Superior temporal gyrus (tissue), 1 donor: ENCODE measurements around the gene APOF.
A peak's percentile ranks its signal among the peaks of the same experiment; 100 is the strongest.
"Not testable (repeated sequence)": the region's sequence is repeated elsewhere in the genome, so short reads cannot be mapped to it uniquely, and the experiment has no call there.

Experiments
- DNase-seq: peaks from one replicate; pipeline ENCODE4 v3.0.0-alpha.2; 2016; ENCODE audit errors: extremely low spot score

The APOF gene

DNA sequence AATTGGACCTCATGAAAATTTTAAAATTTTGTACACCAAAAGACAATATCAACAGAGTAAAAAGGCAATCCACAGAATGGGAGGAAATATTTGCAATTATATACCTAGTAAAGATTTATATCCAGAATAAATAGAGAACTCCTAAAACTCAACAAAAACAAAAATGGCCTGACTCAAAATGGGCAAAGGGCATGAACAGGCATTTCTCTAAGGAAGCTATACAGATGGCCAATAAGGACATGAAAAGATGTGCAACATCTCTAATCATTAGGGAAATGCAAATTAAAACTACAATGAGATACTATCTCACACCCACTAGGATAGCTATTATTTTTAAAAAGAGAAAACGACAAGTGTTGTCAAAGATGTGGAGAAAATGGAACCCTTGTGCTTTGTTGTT is 10.9 kb upstream of the APOF start:
- no peak for DNase-seq

DNA sequence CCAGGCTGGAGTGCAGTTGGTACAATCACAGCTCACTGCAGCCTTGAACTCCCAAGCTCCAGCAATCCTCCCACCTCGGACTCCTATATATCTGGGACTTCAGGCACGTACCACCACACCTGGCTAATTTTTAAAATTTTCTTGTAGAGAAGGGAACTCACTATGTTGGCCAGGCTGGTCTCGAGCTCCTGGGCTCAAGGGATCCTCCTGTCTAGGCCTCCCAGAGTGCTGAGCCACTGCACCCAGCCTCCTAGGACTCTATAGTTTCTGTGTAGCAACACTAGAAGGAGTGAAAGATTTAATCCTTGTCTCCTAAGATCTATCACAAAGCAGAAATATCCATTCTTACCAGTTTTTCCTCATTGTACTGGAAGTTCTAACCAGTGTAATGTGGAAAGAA is 4.3 kb upstream of the APOF start:
- DNase-seq: no peak

DNA sequence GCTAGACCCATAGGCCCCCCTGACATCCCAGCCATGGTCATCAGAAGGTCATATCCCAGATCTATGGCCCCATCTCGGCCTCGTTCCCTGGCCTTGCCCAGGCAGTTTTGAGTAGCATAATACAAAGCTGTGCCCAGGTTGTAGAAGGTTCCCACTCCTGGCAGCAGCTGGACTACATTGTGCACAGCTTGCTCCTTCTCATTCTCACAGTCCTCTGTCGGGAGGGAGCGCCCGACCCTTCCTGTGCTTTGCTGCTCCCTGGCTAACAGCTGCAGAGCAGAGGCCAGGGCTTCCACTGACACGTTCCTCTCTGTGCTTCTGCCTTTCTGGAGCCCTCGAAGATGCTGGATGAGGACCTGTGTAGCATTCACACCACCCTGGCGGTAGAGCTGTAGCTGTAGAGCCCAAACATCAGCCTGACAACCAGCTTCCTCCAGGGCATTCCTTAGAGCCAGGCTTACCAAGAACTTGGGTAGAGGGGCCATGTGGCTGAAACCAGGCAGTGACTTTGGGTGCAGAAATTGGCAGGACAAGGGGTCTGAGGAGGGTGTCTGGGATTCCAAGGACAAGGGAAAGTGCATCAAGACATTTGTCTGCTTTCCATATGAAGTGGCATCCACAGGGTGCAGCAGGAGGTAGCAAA is 1.0 kb downstream of the APOF start:
- DNase-seq: no peak

DNA sequence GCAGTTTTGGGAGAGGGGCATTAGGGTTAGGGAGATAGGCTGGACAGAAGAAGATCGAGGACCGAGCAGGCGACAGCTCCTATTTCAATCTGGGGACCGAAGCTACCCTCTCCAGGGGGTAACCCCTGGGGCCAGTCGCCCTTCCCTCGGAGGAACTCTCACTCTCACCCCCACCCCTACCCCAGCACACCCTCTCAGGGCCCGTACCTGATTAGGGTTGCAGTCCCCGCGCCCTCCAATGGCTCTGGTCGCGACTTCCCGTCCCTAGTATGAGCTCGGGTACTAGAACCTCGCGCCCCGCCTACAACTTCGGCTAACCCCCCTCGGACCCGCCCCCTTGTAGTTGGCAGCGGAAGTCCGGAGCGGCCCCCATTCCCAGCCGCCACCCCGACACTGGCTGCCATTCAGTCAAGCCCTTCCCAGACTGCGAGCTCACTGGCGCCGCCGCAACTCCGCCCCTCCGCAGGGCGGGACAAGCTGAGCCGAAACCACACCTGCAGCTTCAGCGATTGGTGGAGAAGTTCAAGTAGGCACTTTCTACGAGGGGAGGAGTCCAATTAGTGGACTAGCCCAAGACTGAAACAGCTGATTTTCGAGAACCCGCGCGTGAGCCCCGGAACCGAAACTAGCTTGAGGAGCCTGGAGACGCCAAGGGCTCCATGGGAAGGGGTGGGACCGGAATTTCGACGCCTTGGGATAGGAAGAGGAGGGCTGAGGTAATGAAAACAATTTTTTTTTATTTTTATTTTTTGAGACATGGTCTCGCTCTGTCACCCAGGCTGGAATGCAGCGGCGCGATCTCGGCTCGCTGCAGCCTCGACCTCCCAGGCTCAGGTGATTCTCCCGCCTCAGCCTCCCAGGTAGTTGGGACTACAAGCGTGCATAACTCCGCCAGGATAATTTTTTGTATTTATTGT is 2.5 kb downstream of the APOF start, which contains the start of gene STAT2:
TSS of gene STAT2 (minus strand) at position 257 of the 917 bp plus-strand sequence. CDS start 3,536 bp downstream, outside the sequence.
- peak; percentile 99 for DNase-seq

DNA sequence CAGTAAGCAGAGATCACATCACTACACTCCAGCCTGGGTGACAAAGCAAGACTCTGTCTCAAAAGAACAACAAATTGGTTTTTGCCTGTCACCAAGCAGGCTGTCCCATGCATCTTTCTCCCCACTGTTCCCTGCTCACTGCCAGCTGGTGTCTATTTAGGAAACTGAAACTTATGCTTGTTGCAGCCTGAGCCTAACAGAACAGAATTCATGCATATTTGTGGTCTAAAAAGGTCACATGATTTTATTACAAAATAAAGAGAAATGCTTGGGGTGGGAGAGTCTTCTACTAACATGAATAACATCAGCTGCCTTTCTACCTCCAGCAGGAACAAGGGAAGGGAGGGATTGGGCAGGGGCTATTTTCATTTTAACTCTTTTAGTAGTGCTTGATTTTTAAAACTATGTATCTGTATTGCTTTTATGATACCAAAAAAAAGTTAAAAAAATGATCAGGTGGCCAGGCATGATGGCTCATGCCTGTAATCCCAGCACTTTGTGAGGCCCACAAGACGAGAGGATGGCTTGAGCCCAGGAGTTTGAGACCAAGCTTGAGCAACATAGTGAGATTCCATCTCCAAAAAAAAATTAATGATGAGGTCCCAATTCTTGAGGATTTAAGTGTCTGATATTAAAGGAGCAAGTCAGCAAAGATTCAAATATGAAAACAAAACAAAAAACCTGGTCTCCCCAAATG is 3.7 kb downstream of the APOF start:
- DNase-seq: peak; percentile 80

DNA sequence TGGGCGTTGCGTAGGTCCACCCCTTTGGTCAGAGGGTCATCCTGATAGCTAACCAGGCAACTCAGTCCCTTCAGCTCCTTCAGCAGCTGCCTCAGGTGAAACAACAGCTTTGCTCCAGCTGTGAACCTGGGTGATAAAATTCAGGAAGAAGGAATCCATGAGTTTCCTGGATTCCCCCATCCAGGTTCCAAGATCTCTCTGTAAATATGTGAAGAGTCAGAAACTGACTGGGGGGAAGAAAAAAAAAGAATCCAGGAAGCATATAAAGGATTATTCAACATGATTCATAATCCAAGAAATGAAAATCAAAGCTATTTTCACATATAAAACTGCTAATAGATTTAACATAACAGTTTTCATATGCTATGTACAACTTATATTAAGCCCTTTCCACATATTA is 11.3 kb downstream of the APOF start:
- no peak for DNase-seq

DNA sequence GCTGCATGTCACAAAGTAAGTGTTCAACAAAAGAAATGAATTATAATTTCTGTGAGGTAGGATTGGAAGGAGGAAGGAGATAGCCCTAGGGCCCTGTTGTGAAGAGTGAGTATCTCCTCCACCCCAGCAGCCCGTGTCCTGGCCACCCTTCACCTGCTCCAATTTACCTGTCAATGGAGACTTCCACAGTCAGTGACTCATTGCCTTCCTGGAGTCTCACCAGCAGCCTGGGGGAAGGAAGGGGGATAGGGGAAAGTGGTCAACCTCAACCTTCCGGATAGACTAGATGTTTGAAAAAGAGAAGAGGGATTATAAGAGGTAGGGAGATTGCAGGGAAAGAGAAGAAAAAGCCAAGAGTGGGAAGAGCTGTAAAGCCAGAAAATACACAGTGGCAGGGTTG is 12.0 kb downstream of the APOF start:
- no peak for DNase-seq

DNA sequence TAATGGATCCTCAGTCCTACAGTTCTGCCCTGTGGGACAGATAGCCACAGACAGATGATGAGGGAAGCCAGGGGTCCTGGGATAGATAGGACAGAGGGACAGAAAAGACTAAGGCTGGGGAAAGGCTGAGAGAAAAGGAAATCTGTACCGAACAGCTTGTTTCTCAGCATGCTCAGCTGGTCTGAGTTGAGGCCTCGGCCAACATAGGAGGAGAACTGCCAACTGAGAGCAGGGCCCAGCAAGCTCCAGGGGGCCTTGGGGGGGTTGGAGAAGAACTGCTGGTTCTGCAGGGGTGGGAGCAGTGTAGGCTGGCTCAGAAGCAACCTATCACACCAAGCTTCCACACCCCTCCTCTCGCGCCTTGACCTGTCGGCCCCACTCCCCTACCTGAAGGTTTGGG is 13.9 kb downstream of the APOF start:
- no peak for DNase-seq

DNA sequence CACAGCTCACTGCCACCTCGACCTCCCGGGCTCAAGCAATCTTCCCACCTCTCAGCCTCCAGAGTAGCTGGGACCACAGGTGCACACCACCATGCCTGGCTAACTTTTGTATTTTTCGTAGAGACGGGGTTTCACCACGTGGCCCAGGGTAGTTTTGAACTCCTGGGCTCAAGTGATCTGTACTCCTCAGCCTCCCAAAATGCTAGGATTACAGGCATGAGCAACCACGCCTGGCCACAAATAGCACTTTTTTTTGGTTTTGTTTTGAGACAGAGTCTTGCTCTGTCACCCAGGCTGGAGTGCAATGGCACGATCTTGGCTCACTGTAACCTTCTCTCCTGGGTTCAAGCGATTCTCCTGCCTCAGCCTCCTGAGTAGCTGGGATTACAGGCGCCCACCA is 15.4 kb downstream of the APOF start:
- DNase-seq: not testable (repeated sequence)

DNA sequence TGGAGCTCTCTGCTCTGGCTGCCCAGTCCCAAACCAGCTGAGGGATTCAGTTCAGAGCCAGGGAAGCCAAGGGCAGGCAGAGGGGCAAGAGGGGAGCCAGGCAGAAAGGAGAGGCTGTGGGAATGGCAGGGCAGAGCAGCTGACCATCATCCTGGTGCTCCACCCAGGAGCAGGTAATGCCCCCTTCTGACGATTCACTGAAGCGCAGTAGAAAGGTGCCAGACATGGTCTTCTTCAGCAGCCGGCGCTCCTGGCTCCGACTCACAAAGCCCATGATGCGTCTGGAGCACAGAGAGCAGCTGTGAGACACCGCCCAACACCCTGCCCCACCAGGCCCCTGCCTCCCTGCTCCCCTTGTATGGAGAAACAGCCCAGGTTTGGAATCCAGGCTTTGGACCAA is 16.0 kb downstream of the APOF start:
- no peak for DNase-seq

DNA sequence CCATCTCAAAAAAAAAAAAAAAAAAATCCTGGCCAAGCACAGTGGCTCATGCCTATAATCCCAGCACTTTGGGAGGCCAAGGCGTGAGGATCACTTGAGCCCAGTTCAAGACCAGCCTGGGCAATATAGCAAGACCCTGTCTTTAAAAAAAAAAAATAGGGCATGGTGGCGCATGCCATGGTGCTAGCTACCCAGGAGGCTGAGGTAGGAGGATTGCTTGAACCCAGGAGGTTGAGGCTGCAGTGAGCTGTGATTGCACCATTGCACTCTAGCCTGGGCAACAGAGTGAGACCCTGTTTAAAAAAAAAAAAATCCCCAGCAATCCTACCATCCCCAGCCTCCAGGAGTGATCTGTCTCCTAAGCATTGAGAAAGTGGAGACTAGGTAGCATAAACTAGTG is 20.4 kb downstream of the APOF start:
- DNase-seq: not testable (repeated sequence)

DNA sequence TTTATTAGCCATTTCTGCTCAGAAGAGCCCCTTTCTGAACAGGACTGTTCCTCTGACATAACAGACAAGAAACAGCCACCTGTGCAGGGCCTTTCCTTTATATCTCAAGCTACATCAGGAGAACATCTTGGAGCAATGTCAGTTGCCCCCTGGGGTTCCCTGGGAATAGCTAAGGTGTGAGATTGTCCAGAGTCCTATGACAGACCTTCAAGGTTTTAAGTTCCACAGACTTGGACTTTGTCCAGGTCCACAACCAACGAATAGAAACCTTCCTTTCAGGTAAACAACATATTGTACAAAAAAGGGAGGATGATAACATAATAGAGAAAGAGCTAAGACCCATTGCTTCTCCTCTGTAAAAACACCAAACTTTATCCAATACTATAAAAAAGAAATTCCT is 21.0 kb downstream of the APOF start:
- no peak for DNase-seq

DNA sequence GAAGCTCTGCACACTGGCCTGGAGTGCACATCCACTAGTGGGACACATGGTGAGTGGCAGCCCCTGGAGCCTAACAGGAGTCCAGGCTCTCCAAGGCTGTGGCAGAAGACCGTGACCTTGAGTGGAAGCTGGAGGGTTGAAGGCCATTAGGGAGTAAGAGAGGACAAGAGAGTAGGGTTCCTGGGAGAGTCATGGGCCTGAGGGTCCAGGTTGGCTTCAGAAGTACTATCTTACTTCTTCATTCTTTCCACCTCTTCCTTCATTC is 23.6 kb downstream of the APOF start:
- DNase-seq: no peak

DNA sequence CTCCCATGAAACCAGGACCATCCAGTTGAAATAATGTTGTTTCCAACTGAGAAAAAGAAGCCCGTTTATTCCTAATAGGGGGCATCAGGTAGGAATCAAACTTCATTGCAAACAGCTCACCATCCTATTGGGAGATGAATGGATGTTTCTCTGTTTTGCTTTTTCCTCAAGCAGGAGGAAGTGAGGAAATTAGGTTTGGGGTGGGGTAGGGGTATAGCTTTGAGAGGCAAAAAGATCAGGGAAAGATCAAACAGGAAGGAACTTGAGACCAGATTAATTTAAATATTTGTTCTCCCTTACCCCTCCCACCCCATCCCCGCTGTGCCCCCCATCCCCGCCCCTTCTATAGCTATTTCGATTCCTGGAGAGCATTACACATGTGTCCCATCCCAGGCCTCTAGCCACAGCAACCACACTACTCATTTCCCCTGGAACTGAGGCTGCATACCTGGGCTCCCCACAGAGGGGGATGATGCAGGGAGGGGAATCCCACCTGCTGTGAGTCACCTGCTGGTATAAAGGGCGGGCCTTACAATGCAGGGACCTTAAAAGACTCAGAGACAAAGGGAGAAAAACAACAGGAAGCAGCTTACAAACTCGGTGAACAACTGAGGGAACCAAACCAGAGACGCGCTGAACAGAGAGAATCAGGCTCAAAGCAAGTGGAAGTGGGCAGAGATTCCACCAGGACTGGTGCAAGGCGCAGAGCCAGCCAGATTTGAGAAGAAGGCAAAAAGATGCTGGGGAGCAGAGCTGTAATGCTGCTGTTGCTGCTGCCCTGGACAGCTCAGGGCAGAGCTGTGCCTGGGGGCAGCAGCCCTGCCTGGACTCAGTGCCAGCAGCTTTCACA is 24.1 kb downstream of the APOF start, which contains the start of gene IL23A:
TSS of gene IL23A (plus strand) at position 577 of the 850 bp plus-strand sequence. CDS start at position 738, 161 bp downstream.
- DNase-seq: no peak

DNA sequence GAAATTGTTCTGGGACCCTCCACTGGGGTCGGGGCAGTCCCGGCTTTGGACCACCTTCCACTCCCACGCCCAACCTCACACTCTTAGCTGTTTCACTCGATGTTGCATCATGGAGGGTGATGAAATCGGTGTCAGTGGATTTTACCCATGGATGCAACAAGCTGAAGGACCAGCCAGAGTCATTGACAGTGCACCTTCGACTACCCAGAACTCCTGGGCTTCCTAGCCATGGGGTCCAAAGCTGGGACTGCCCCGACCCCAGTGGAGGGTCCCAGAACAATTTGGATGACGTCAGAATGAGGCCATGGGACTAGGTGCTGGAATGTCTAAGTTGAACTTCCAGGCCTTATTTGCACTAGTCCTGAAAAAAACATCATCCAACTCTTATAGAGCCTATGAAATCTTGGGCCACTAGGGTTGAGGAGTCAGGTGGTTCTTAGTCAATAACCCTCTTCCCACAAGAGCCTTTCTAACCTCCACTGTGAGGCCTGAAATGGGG is 24.9 kb downstream of the APOF start:
- DNase-seq: no peak

DNA sequence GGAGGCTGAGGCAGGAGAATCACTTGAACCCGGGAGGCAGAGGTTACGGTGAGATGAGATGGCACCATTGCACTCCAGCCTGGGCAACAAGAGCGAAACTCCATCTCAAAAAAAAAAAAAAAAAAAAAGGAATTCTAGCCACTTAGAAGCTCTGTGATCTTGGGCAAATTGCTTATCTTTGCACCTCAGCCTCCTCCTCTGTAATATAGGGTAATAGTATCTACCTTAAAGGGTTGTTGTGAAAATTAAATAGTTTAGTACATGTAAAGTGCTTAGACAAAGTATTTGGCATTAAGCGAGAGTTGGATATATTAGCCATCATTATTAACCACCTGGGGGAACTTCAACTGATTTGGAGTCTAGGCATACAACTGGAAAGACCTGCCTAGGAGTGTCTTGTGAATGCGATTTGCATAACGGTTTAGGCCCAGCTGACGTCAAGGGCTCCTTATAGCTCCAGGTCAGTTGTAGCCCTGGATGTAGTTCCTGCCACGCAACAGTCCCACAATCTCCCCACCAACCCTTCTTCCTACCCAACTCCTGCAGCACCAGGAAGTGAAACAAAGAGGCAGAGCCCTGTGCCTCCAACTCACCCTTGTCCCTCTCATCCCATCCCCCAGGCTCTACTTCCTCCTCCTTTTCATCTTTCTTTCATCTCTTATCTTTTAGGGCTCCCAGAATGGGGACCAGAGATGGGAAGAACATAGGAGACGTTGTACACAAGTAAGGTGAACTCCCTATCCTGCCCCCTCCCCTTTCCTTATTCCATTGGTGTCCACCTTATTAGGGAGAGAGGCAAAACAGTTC is 26.1 kb downstream of the APOF start:
- DNase-seq: no peak

DNA sequence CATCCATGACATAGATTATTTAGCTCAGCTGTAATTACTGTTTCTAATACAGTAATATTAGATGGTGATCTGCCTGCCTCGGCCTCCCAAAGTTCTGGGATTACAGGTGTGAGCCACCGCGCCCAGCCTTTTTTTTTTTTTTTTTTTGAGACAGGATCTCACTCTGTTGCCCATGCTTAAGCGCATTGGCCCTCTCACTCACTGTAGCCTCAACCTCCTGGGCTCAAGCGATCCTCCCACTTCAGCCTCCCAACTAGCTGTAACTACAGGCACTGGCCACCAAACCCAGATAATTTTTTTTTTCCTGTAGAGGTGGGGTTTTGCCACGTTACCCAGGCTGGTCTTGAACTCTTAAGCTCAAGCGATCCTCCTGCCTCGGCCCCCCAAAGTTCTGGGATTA is 27.1 kb downstream of the APOF start:
- DNase-seq: not testable (repeated sequence)

DNA sequence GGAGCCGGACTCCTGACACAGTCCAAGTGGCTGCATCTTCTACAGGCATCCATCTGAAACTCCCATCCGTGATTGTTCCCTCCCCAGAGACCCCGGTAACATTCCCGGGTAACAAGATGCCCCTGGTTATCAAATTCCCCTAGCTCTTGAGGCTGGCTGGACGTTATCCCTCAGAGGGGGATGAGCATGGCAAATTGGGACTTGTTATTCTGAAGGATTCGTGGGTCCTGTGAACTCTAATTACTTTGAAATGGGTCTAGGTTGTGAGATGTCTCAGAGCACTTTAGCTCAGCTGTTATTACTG is 28.2 kb downstream of the APOF start:
- DNase-seq: no peak

DNA sequence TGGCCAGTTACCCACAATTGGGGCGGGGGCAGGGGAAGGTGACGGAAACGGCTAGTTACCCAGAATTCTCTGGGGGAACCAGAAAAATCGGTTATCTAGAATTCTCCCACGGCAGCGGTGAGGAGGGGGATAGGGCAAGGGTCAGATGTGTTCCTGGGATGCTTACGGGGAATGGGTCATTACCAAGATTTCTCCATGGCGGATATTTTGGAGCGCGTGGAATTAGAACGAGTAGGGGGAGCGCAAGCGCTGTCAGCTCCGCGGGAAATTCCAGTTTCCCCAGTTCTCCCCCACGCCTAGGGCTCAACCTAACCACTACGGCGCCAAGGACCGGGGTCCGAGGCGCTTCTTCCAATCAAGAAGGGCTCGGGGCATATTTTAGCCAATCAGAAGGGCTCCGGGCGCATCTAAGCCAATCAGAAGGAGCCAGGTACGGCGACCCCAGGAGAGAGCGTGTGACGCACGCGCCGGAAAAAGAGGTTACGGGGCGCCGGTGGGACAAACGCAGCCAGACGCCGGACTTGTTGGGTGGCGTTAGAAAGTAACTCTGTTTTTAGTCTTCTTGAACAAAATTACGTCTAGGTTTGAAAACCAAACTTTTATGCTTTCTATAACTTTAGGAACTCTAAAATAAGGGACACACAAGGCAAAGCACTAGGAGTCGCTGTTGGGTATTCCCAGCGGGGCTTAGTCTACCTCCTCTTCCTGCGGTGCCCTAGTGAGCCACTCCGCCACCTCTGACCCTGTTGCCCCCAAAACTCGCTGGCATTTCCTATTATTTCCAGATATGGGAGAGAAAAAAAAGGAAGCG is 28.8 kb downstream of the APOF start, which contains the start of gene PAN2:
TSS of gene PAN2 (minus strand) at position 322 of the 811 bp plus-strand sequence. CDS start 906 bp downstream, outside the sequence.
- DNase-seq: peak; percentile 98

DNA sequence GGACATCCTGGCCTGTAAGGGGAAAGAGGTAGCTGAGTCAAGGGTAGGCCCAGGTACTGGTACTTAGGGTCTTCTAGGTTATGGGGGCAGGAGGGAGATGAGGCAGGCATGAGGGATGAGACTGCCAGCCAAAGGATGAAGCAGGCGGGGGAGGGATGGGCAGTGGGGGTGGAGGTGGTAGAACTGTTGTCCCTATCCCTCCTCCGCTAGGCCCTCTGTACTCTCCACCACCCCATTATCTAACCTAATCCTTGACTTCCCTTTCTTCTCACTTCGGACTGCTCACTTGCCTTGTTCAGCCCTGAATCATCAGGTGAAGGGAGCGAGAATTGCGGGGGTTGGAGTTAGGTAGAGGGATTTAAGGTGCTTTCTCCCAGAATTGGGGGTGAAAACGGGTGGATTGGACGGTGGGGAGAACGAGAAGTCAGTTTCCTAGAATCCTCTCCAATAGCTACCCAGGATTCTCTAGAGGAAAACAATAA is 29.4 kb downstream of the APOF start:
- DNase-seq: no peak
